ENCODE data around the gene PXMP4. TPM values are rescaled to one million over a fixed set of nuclear protein-coding genes. Genes with fewer than 3 reads are reported as not detected.

The PXMP4 gene
- total RNA-seq, 1 experiment from 2014 or later: 3.3 TPM

GRCh38 chr20:33710681-33711445, 9.2 kb downstream of the PXMP4 start:
- DNase-seq (ENCODE audit: low spot score): no peak
- ChIA-PET POLR2A (no interaction called here), CTCF (no interaction called here)
- peak overlapping the region; percentile 40 for H3K27ac Mint-ChIP-seq
- no peak overlapping the region for H3K4me3 Mint-ChIP-seq
- no peak for ATAC-seq
- TF ChIP-seq ATF3 (CRISPR knock-in tag; conservative IDR thresholded peaks at IDR 0.05): no peak
- TF ChIP-seq NR3C1 (CRISPR knock-in tag; conservative IDR thresholded peaks at IDR 0.05; ENCODE audit: low read depth): no peak
- TF ChIP-seq ZNF425 (CRISPR knock-in tag; conservative IDR thresholded peaks at IDR 0.05): no peak
- no peak for TF ChIP-seq FOXP1 (CRISPR knock-in tag; IDR thresholded peaks at IDR 0.05; ENCODE audit: borderline replicate concordance)
- TF ChIP-seq ETV6 (CRISPR knock-in tag; IDR thresholded peaks at IDR 0.05): no peak
- TF ChIP-seq PRRX2 (CRISPR knock-in tag; IDR thresholded peaks at IDR 0.05): no peak
- TF ChIP-seq ZNF416 (CRISPR knock-in tag; IDR thresholded peaks at IDR 0.05): no peak
- no peak for TF ChIP-seq ZNF396 (CRISPR knock-in tag; IDR thresholded peaks at IDR 0.05; ENCODE audit: borderline replicate concordance)
- no peak for TF ChIP-seq ZMAT4 (CRISPR knock-in tag; IDR thresholded peaks at IDR 0.05)
- no peak for TF ChIP-seq SOX15 (CRISPR knock-in tag; IDR thresholded peaks at IDR 0.05)
- no peak for TF ChIP-seq HMGA2 (CRISPR knock-in tag; IDR thresholded peaks at IDR 0.05)
- no peak for TF ChIP-seq ZNF281 (CRISPR knock-in tag; IDR thresholded peaks at IDR 0.05)
- no peak for TF ChIP-seq USF1 (CRISPR knock-in tag; IDR thresholded peaks at IDR 0.05)
- no peak for TF ChIP-seq RORB (CRISPR knock-in tag; IDR thresholded peaks at IDR 0.05)
- TF ChIP-seq, protein P1, sequence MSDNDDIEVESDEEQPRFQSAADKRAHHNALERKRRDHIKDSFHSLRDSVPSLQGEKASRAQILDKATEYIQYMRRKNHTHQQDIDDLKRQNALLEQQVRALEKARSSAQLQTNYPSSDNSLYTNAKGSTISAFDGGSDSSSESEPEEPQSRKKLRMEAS (CRISPR knock-in tag; IDR thresholded peaks at IDR 0.05): no peak
- no peak for TF ChIP-seq ATF1 (CRISPR knock-in tag; IDR thresholded peaks at IDR 0.05)
- H3K9me3 Mint-ChIP-seq: no peaks in the 10 kb centered on the region
- H3K27me3 Mint-ChIP-seq (ENCODE audit: low read depth): no peaks in the 10 kb centered on the region
- no peaks in the 10 kb centered on the region for H3K36me3 Mint-ChIP-seq
- H3K4me1 Mint-ChIP-seq: peaks cover 10% of the 10 kb centered on the region

GRCh38 chr20:33709905-33710541, 10.1 kb downstream of the PXMP4 start:
- POLR2A ChIA-PET: no interaction called here
- H3K27me3 Mint-ChIP-seq (ENCODE audit: low read depth): no peaks in the 10 kb centered on the region

More at GRCh38 chr20:33709905-33710541, 10.1 kb downstream of the PXMP4 start:
- TF ChIP-seq E2F5 (CRISPR knock-in tag; IDR thresholded peaks at IDR 0.05): no peak
- Mint-ChIP-seq H3K27ac (no peak overlapping the region), H3K36me3 (no peaks in the 10 kb centered on the region), H3K4me1 (peaks cover 10% of the 10 kb centered on the region), H3K4me3 (no peak overlapping the region), H3K9me3 (no peaks in the 10 kb centered on the region)
- DNase-seq (ENCODE audit: low spot score) (peak; percentile 47), ATAC-seq (peak; percentile 81)
- CTCF ChIA-PET: no interaction called here

Data from WTC11 (cell line).